PC-3 (cell line): ENCODE data around the gene TNNT2.

Source experiments
- EZH2 ChIP-seq: fragments of 300-600 bp; sonication (generic); IDR thresholded peaks from one replicate; pipeline ENCODE4 v1.6.1; 2017; ENCODE audit warnings: antibody characterized with exemption, mild to moderate bottlenecking, low read length; ENCODE audit not compliant: unreplicated experiment
- EZH2phosphoT487 ChIP-seq: fragments of 300-600 bp; sonication (generic); IDR thresholded peaks from 2 replicates; pipeline ENCODE4 v1.6.1; 2018; ENCODE audit warnings: mild to moderate bottlenecking, antibody characterized with exemption, low read length, borderline replicate concordance
- TF ChIP-seq, protein P1 (sequence below): fragments of 300-600 bp; sonication (generic); conservative IDR thresholded peaks from 2 replicates; pipeline ENCODE4 v1.5.1; 2017; ENCODE audit warnings: antibody characterized with exemption, low read depth, mild to moderate bottlenecking, low read length

DNA sequence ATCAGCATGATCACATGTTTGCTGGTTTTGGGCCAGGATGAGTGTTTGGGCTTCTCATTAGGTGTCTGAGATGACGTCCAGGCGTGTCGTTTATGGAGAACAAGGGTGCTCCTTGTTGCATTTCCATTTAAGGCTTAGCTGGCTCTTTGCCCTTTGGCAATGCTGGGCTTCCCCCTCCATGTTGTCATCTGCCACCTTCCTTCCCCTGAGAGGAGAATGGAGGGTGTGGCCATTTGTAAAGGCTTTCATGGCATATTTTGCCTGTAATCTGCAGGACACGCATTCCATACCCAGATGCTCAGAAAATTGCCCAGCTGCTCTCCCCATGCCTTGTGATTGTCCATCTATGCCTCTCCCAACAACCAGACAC, 66.5 kb downstream of the TNNT2 start:
- no peak for TF ChIP-seq EZH2
- TF ChIP-seq, protein P1, sequence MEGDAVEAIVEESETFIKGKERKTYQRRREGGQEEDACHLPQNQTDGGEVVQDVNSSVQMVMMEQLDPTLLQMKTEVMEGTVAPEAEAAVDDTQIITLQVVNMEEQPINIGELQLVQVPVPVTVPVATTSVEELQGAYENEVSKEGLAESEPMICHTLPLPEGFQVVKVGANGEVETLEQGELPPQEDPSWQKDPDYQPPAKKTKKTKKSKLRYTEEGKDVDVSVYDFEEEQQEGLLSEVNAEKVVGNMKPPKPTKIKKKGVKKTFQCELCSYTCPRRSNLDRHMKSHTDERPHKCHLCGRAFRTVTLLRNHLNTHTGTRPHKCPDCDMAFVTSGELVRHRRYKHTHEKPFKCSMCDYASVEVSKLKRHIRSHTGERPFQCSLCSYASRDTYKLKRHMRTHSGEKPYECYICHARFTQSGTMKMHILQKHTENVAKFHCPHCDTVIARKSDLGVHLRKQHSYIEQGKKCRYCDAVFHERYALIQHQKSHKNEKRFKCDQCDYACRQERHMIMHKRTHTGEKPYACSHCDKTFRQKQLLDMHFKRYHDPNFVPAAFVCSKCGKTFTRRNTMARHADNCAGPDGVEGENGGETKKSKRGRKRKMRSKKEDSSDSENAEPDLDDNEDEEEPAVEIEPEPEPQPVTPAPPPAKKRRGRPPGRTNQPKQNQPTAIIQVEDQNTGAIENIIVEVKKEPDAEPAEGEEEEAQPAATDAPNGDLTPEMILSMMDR: no peak
- TF ChIP-seq EZH2phosphoT487: no peak
